OCI-LY7 (cell line): ENCODE measurements around the gene SERTAD1. TPM values are rescaled to one million over a fixed set of nuclear protein-coding genes. Genes with fewer than 3 reads are reported as not detected.
A peak's percentile ranks its signal among the peaks of the same experiment; 100 is the strongest.

ENCODE experiments used
- BruUV-seq: library from RNA; stranded (reverse); fragments of 400-500 nt; replicated peaks from 2 replicates; lab custom pipeline; 2021; lab: Mats Ljungman, UMichigan
- CTCF ChIA-PET: fragments of 300-600 bp; sonication (Branson Sonifier 250); formaldehyde crosslinking; loops from one replicate; lab custom pipeline; 2022; ENCODE audit warnings: antibody characterized with exemption; ENCODE audit not compliant: unreplicated experiment; lab: Charles Lee
- POLR2A ChIA-PET: fragments of 300-600 bp; sonication (Branson Sonifier 250); formaldehyde crosslinking; loops from one replicate; lab custom pipeline; 2022; ENCODE audit warnings: antibody characterized with exemption; lab: Charles Lee
- DNase-seq: peaks from one replicate; pipeline ENCODE4 v3.0.0-alpha.2; 2015; ENCODE audit warnings: low spot score
- H2AFZ ChIP-seq: fragments of 200-600 bp; sonication (generic), shearing (Covaris generic); 2 replicates; pipeline ENCODE4 v1.6.1; 2014; ENCODE audit warnings: mild to moderate bottlenecking, antibody characterized with exemption, low read length, moderate library complexity
- H3K27ac ChIP-seq: fragments of 200-600 bp; sonication (generic); 2 replicates; pipeline ENCODE4 v1.5.1; 2014; ENCODE audit warnings: mixed run types, low read depth, mild to moderate bottlenecking, moderate library complexity, low read length, inconsistent platforms; ENCODE audit not compliant: poor library complexity, severe bottlenecking
- H3K36me3 ChIP-seq: fragments of 200-600 bp; sonication (generic); 2 replicates; pipeline ENCODE4 v1.6.1; 2014; ENCODE audit warnings: mild to moderate bottlenecking, antibody characterized with exemption, low read length, moderate library complexity, mixed read lengths; ENCODE audit not compliant: insufficient read depth
- H3K4me1 ChIP-seq: fragments of 200-600 bp; sonication (generic); 2 replicates; pipeline ENCODE4 v1.5.1; 2014; ENCODE audit warnings: mild to moderate bottlenecking, low read length; ENCODE audit not compliant: insufficient read depth, poor library complexity, severe bottlenecking
- H3K4me2 ChIP-seq: fragments of 200-600 bp; sonication (generic); 2 replicates; pipeline ENCODE4 v1.6.1; 2014; ENCODE audit warnings: mild to moderate bottlenecking, low read length
- H3K4me3 ChIP-seq: fragments of 200-600 bp; sonication (generic); 2 replicates; pipeline ENCODE4 v1.5.1; 2014; ENCODE audit warnings: mild to moderate bottlenecking, low read depth, low read length; ENCODE audit not compliant: poor library complexity, severe bottlenecking
- H3K79me2 ChIP-seq: fragments of 200-600 bp; sonication (generic); 2 replicates; pipeline ENCODE4 v1.6.1; 2016; ENCODE audit warnings: low read depth, mild to moderate bottlenecking, low read length, moderate library complexity, mixed read lengths; ENCODE audit not compliant: insufficient read depth
- H3K9me2 ChIP-seq: fragments of 200-600 bp; sonication (generic); 2 replicates; pipeline ENCODE4 v1.6.1; 2016; ENCODE audit warnings: mild to moderate bottlenecking, low read length, mixed read lengths; ENCODE audit not compliant: insufficient read depth
- H3K9me3 ChIP-seq: fragments of 200-600 bp; sonication (generic); 2 replicates; pipeline ENCODE4 v1.6.1; 2014; ENCODE audit warnings: mild to moderate bottlenecking, mixed run types, low read length, mixed read lengths
- H4K20me1 ChIP-seq: fragments of 200-600 bp; sonication (generic); 2 replicates; pipeline ENCODE4 v1.6.1; 2014; ENCODE audit warnings: mild to moderate bottlenecking, antibody characterized with exemption, low read length, moderate library complexity, mixed read lengths; ENCODE audit not compliant: insufficient read depth
- EZH2phosphoT487 ChIP-seq: fragments of 200-600 bp; sonication (generic); IDR thresholded peaks from 2 replicates; pipeline ENCODE4 v1.6.1; 2018; ENCODE audit warnings: low read depth, borderline replicate concordance, mild to moderate bottlenecking, mixed run types, antibody characterized with exemption, low read length, moderate library complexity, mixed read lengths
- intact Hi-C: fragments of 100-400 bp; cut with micrococcal nuclease; formaldehyde crosslinking; loops from one replicate; pipeline ENCODE4 v1.10.0; 2022; ENCODE audit not compliant: unreplicated experiment
- total RNA-seq, 2 experiments: library from RNA; depleted of rRNA in 1 of 2; stranded (reverse); fragments of >200 nt in 1 of 2; shearing (Covaris generic) in 1 of 2; gene quantifications; 2 replicates each; pipeline ENCODE4 v1.2.3, GENCODE V29; 2014 to 2022
- TF ChIP-seq, protein P1 (sequence below): fragments of 200-600 bp; sonication (generic); conservative IDR thresholded peaks from 2 replicates; pipeline ENCODE4 v1.5.1; 2014; ENCODE audit warnings: mild to moderate bottlenecking, antibody characterized with exemption, low read length, moderate library complexity, mixed read lengths

Gene SERTAD1
- total RNA-seq, 2 experiments from 2014 or later, result 5.7 to 6.1 TPM

DNA sequence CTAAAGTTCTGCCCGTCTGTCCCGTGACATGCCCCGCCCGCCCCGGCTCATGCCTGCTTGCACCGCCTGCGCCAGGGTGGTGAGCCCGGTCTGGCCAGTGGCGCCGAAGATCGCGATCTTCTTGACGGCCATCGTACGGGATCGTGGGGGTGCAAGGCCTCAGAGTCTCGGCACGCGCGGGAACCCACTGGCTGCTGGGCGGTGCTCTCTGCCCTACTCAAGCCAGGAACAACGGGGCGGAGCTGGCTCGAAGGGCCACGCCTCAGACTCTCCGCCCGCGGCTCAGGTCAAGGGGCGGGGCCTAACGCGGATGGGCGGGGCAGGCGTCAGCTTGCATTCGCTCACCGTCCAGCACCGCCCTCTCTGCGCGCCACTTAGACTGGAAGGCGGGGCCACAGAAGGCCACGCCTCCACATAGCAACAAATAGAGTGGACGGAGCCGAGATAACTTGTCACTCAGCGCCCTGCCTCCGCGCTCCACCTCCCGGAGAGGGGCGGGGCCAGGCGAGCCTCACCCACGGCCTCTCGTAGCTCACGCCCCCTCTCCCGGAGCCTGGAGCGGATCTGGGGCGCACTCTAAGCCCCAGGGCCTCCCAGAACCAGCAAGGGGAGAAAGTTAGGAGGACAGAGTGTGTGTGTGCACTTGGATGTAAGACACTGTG lies 39.9 kb upstream of the SERTAD1 start, which contains the start of gene BLVRB:
TSS of gene BLVRB (minus strand) at position 189 of the 662 bp plus-strand sequence. CDS start at position 132, 57 bp downstream.
- ChIA-PET CTCF (no interaction called here), POLR2A (interaction anchor here (0.9 to 1.6 kb wide), 2 partner anchors 13 to 31 kb away, joined by 3 to 4 read pairs; no protein-coding TSS in a partner anchor)
- Histone ChIP-seq H3K9me3 (no peaks in the 10 kb centered on the region), H3K27ac (peak within 1 kb of the TSS; percentile 29), H2AFZ (peak within 1 kb of the TSS; percentile 80), H3K9me2 (no peaks in the 10 kb centered on the region), H3K4me3 (peak within 1 kb of the TSS; percentile 78), H3K79me2 (no peaks in the 10 kb centered on the region), H3K4me2 (peak within 1 kb of the TSS; percentile 95), H3K36me3 (no peaks in the 10 kb centered on the region), H4K20me1 (no peaks in the 10 kb centered on the region), H3K4me1 (peaks cover 43% of the 10 kb centered on the region)
- intact Hi-C loops, result loop anchor here (2.0 kb wide), 2 partner anchors 45 to 133 kb away; no protein-coding TSS in a partner anchor
- BruUV-seq, result no TSS peak
- TF ChIP-seq, protein P1, sequence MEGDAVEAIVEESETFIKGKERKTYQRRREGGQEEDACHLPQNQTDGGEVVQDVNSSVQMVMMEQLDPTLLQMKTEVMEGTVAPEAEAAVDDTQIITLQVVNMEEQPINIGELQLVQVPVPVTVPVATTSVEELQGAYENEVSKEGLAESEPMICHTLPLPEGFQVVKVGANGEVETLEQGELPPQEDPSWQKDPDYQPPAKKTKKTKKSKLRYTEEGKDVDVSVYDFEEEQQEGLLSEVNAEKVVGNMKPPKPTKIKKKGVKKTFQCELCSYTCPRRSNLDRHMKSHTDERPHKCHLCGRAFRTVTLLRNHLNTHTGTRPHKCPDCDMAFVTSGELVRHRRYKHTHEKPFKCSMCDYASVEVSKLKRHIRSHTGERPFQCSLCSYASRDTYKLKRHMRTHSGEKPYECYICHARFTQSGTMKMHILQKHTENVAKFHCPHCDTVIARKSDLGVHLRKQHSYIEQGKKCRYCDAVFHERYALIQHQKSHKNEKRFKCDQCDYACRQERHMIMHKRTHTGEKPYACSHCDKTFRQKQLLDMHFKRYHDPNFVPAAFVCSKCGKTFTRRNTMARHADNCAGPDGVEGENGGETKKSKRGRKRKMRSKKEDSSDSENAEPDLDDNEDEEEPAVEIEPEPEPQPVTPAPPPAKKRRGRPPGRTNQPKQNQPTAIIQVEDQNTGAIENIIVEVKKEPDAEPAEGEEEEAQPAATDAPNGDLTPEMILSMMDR, result no peak
- no peak for TF ChIP-seq EZH2phosphoT487
- DNase-seq, result peak; percentile 99

DNA sequence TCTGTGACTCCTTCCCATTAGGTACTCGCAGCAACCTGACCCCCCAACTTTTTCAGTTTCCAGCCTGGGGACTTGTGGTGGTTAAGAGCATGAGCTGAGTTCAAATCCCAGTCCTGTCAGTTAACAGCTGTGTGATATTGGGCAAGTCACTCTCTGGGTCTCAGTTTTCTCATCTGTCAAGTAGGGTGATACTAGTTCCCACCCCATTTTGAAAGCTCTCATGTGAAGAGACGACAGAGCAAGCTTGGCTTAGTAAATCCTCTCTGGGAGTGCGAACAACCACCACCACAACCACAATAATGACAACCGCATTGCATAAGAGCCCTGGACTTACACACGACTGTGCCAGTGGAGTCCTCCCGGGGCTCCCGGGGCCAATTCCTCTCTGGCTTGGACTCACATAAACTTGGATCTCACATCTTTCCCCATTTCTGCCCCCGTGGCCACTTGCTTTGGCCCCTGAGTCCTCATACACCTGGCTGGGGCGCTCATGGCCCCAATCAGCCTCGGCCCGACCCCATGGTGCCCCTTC lies 39.3 kb upstream of the SERTAD1 start:
- peak; percentile 40 for DNase-seq
- no peaks in the 10 kb centered on the region for H3K79me2 ChIP-seq

More for the DNA sequence above, 39.3 kb upstream of the SERTAD1 start:
- Histone ChIP-seq H2AFZ (peak overlapping the region; percentile 80), H3K4me2 (peak overlapping the region; percentile 93), H3K36me3 (no peaks in the 10 kb centered on the region), H3K9me3 (no peaks in the 10 kb centered on the region), H4K20me1 (no peaks in the 10 kb centered on the region), H3K9me2 (no peaks in the 10 kb centered on the region), H3K4me1 (peaks cover 47% of the 10 kb centered on the region), H3K27ac (peak overlapping the region; percentile 29), H3K4me3 (peak overlapping the region; percentile 78)
- ChIA-PET CTCF (interaction anchor here (1.2 kb wide), 1 partner anchor 14 kb away, joined by 5 read pairs; no protein-coding TSS in a partner anchor), POLR2A (interaction anchor here (0.9 to 1.6 kb wide), 2 partner anchors 13 to 31 kb away, joined by 3 to 4 read pairs; no protein-coding TSS in a partner anchor)
- no peak for TF ChIP-seq EZH2phosphoT487
- TF ChIP-seq, protein P1, result no peak
- intact Hi-C loops, result loop anchor here (2.0 kb wide), 2 partner anchors 44 to 134 kb away; no protein-coding TSS in a partner anchor
- no TSS peak for BruUV-seq
